Rectal smooth muscle tissue (tissue), 1 donor: Measurements from ENCODE around the gene CBX4.

Experiments
- H3K27ac ChIP-seq: one replicate; pipeline ENCODE4 v1.7.0; 2013; ENCODE audit warnings: low read depth, low read length, inconsistent platforms
- H3K27me3 ChIP-seq: one replicate; pipeline ENCODE4 v1.7.0; 2013; ENCODE audit warnings: low read length; ENCODE audit not compliant: control insufficient read depth, insufficient read depth
- H3K36me3 ChIP-seq: one replicate; pipeline ENCODE4 v1.7.0; 2013; ENCODE audit warnings: low read length; ENCODE audit not compliant: control insufficient read depth, insufficient read depth
- H3K4me1 ChIP-seq: one replicate; pipeline ENCODE4 v1.7.0; 2013; ENCODE audit warnings: low read length; ENCODE audit not compliant: control insufficient read depth, insufficient read depth
- H3K4me3 ChIP-seq: one replicate; pipeline ENCODE4 v1.7.0; 2013; ENCODE audit warnings: low read length
- H3K9ac ChIP-seq: one replicate; pipeline ENCODE4 v1.7.0; 2013; ENCODE audit warnings: low read length

The CBX4 gene

GRCh38 chr17:79866791-79867518, 27.7 kb upstream of the CBX4 start:
- H3K4me3 ChIP-seq: no peak overlapping the region
- no peak overlapping the region for H3K27ac ChIP-seq
- H3K36me3 ChIP-seq: no peaks in the 10 kb centered on the region
- H3K4me1 ChIP-seq: no peaks in the 10 kb centered on the region
- H3K9ac ChIP-seq: no peak overlapping the region
- peaks cover under 1% of the 10 kb centered on the region for H3K27me3 ChIP-seq

GRCh38 chr17:79865351-79866210, 26.3 kb upstream of the CBX4 start:
- Histone ChIP-seq H3K27me3 (peaks cover 7% of the 10 kb centered on the region), H3K9ac (no peak overlapping the region), H3K4me1 (no peaks in the 10 kb centered on the region), H3K36me3 (no peaks in the 10 kb centered on the region), H3K4me3 (no peak overlapping the region), H3K27ac (no peak overlapping the region)

- H3K36me3 ChIP-seq: no peaks in the 10 kb centered on the region
- no peak overlapping the region for H3K27ac ChIP-seq
- H3K27me3 ChIP-seq: peaks cover 7% of the 10 kb centered on the region
- H3K4me1 ChIP-seq: no peaks in the 10 kb centered on the region
- H3K9ac ChIP-seq: no peak overlapping the region
- no peak overlapping the region for H3K4me3 ChIP-seq
Measured at GRCh38 chr17:79864617-79865250, 25.5 kb upstream of the CBX4 start.

GRCh38 chr17:79864147-79864546, 24.9 kb upstream of the CBX4 start:
- no peak overlapping the region for H3K4me3 ChIP-seq
- no peak overlapping the region for H3K9ac ChIP-seq
- no peaks in the 10 kb centered on the region for H3K4me1 ChIP-seq
- H3K27ac ChIP-seq: no peak overlapping the region
- H3K36me3 ChIP-seq: no peaks in the 10 kb centered on the region
- peaks cover 7% of the 10 kb centered on the region for H3K27me3 ChIP-seq

GRCh38 chr17:79862771-79863440, 23.7 kb upstream of the CBX4 start:
- no peak overlapping the region for H3K27ac ChIP-seq
- no peaks in the 10 kb centered on the region for H3K36me3 ChIP-seq
- H3K27me3 ChIP-seq: peaks cover 7% of the 10 kb centered on the region
- H3K9ac ChIP-seq: no peak overlapping the region
- no peaks in the 10 kb centered on the region for H3K4me1 ChIP-seq
- H3K4me3 ChIP-seq: no peak overlapping the region

GRCh38 chr17:79862238-79862637, 23.0 kb upstream of the CBX4 start:
- no peak overlapping the region for H3K4me3 ChIP-seq
- no peak overlapping the region for H3K27ac ChIP-seq
- no peak overlapping the region for H3K9ac ChIP-seq
- no peaks in the 10 kb centered on the region for H3K4me1 ChIP-seq
- peaks cover 7% of the 10 kb centered on the region for H3K27me3 ChIP-seq
- no peaks in the 10 kb centered on the region for H3K36me3 ChIP-seq

- Histone ChIP-seq H3K27ac (no peak overlapping the region), H3K9ac (no peak overlapping the region), H3K4me3 (no peak overlapping the region), H3K36me3 (no peaks in the 10 kb centered on the region), H3K27me3 (peaks cover 7% of the 10 kb centered on the region), H3K4me1 (no peaks in the 10 kb centered on the region)
Measured at GRCh38 chr17:79861413-79862216, 22.4 kb upstream of the CBX4 start.

GRCh38 chr17:79859676-79860615, 20.7 kb upstream of the CBX4 start:
- Histone ChIP-seq H3K4me1 (no peaks in the 10 kb centered on the region), H3K4me3 (no peak overlapping the region), H3K36me3 (no peaks in the 10 kb centered on the region), H3K9ac (no peak overlapping the region), H3K27me3 (peaks cover 7% of the 10 kb centered on the region), H3K27ac (no peak overlapping the region)

GRCh38 chr17:79857095-79857494, 17.9 kb upstream of the CBX4 start:
- H3K4me1 ChIP-seq: no peaks in the 10 kb centered on the region
- H3K9ac ChIP-seq: no peak overlapping the region
- H3K27me3 ChIP-seq: peaks cover 7% of the 10 kb centered on the region
- H3K36me3 ChIP-seq: no peaks in the 10 kb centered on the region
- H3K27ac ChIP-seq: no peak overlapping the region
- H3K4me3 ChIP-seq: no peak overlapping the region

GRCh38 chr17:79855331-79856124, 16.3 kb upstream of the CBX4 start:
- H3K4me1 ChIP-seq: no peaks in the 10 kb centered on the region
- H3K27me3 ChIP-seq: no peaks in the 10 kb centered on the region
- no peaks in the 10 kb centered on the region for H3K36me3 ChIP-seq
- no peak overlapping the region for H3K9ac ChIP-seq
- H3K27ac ChIP-seq: no peak overlapping the region
- no peak overlapping the region for H3K4me3 ChIP-seq
